ENCODE measurements around the gene UNC5CL. TPM values are rescaled to one million over a fixed set of nuclear protein-coding genes. Genes with fewer than 3 reads are reported as not detected.

Gene UNC5CL
- total RNA-seq, 1 experiment from 2014 or later: 5.5 TPM

DNA sequence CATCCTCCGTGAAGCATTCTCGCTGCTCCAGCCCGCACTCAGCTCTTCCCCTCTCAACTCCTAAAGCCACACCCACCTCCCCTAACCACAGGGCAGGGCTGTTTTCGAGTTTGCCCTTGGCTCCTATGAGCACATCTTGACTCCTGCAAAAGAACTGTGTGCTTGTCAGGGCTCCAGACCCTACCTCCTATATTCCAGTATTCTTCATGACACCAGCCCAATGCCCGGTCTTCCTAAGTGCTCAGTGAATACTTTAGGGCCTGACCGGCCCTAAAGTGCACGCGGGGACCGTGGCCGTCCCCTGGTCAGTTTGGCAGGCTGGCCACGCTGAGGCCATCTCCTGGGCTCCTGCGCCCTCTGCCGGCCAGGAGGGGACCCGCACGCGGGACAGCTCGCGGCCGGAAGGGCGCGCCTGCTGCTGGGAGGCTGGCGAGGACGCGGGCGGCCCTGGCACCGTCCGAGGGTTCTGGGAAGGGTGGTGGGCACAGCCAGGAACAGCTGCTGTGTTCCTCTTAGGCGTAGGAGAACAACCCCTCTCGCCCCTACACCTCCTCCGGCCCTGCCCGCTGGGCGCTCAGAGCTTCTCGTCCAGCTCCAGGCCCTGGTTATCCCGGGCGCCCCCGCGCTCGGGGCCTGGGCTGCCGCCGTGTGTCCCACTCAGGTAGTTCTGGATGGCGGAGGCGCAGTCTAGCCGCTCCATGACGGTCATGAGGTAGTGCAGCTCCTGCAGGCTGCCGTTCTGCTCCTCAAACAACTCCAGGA, 11.0 kb downstream of the UNC5CL start:
- H3K9me3 ChIP-seq: no peaks in the 10 kb centered on the region
- DNase-seq: peak in 1 of 2 experiments; percentile 44
- no TSS peak for BruUV-seq (replicated peaks)
- POLR2A ChIA-PET: no interaction called here
- Mint-ChIP-seq H3K9me3 (ENCODE audit: unreplicated experiment) (no peaks in the 10 kb centered on the region), H3K4me1 (ENCODE audit: low read depth, unreplicated experiment) (peaks cover 6% of the 10 kb centered on the region), H3K4me3 (ENCODE audit: unreplicated experiment) (peak overlapping the region; percentile 63), H3K36me3 (ENCODE audit: insufficient read depth, unreplicated experiment) (no peaks in the 10 kb centered on the region), H3K27me3 (ENCODE audit: insufficient read depth, unreplicated experiment) (no peaks in the 10 kb centered on the region), H3K27ac (ENCODE audit: unreplicated experiment) (no peak overlapping the region)
- 0 out of 2 replicates have a peak, but pooled peaks cover 4% of the 10 kb centered on the region for H3K4me1 ChIP-seq
- TF ChIP-seq, protein P1, sequence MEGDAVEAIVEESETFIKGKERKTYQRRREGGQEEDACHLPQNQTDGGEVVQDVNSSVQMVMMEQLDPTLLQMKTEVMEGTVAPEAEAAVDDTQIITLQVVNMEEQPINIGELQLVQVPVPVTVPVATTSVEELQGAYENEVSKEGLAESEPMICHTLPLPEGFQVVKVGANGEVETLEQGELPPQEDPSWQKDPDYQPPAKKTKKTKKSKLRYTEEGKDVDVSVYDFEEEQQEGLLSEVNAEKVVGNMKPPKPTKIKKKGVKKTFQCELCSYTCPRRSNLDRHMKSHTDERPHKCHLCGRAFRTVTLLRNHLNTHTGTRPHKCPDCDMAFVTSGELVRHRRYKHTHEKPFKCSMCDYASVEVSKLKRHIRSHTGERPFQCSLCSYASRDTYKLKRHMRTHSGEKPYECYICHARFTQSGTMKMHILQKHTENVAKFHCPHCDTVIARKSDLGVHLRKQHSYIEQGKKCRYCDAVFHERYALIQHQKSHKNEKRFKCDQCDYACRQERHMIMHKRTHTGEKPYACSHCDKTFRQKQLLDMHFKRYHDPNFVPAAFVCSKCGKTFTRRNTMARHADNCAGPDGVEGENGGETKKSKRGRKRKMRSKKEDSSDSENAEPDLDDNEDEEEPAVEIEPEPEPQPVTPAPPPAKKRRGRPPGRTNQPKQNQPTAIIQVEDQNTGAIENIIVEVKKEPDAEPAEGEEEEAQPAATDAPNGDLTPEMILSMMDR (IDR thresholded peaks at IDR 0.05; ENCODE audit: insufficient read depth in 1 of 2, low read depth in 1 of 2, low read length in 1 of 2, severe bottlenecking in 1 of 2, unreplicated experiment in 1 of 2): peak; percentile 29 to 46
- no peaks in the 10 kb centered on the region for H3K36me3 ChIP-seq (ENCODE audit: control insufficient read depth, insufficient read depth, low read length)
- CTCF ChIA-PET: interaction anchor here (0.7 to 1.1 kb wide), 2 partner anchors 12 to 20 kb away, joined by 3 read pairs; no protein-coding TSS in a partner anchor
- no peaks in the 10 kb centered on the region for H3K27me3 ChIP-seq (replicated peaks; ENCODE audit: control insufficient read depth, insufficient read depth, low read length)
- intact Hi-C loops (cut with micrococcal nuclease; ENCODE audit: unreplicated experiment): loop anchor here (5.0 kb wide), 1 partner anchor 39 kb away; no protein-coding TSS in a partner anchor
- no peak overlapping the region for H3K4me3 ChIP-seq (ENCODE audit: low read depth, low read length)

DNA sequence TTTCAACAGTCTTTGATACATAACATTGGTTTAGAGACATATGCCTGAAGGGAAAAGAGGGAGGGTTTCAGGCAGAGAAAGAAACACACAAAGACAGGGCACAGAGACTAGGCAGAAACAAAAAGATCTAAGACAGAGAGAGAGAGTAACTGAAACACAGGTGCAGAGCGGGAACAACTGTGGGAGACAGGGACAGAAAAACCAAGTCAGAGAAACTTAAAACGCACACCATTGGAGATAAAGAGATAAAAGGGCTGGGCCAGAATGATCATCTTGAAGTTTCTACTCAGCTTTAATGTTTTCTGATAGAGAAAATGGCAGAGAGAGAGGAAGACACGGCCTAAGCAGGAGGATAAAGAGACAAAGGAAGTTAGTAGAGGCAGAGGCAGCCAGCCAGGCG, 11.8 kb downstream of the UNC5CL start:
- no peaks in the 10 kb centered on the region for H3K27me3 ChIP-seq (replicated peaks; ENCODE audit: control insufficient read depth, insufficient read depth, low read length)
- DNase-seq: no peak
- H3K4me1 ChIP-seq: peaks cover 6% of the 10 kb centered on the region
- peak overlapping the region; percentile 63 for H3K4me3 Mint-ChIP-seq (ENCODE audit: unreplicated experiment)
- peaks cover 6% of the 10 kb centered on the region for H3K4me1 Mint-ChIP-seq (ENCODE audit: low read depth, unreplicated experiment)
- no peaks in the 10 kb centered on the region for H3K36me3 ChIP-seq (ENCODE audit: control insufficient read depth, insufficient read depth, low read length)
- no peak overlapping the region for H3K4me3 ChIP-seq (ENCODE audit: low read depth, low read length)
- BruUV-seq (replicated peaks): no TSS peak
- no peak overlapping the region for H3K27ac Mint-ChIP-seq (ENCODE audit: unreplicated experiment)
- H3K9me3 Mint-ChIP-seq (ENCODE audit: unreplicated experiment): no peaks in the 10 kb centered on the region
- TF ChIP-seq, protein P1 (IDR thresholded peaks at IDR 0.05; ENCODE audit: insufficient read depth in 1 of 2, low read depth in 1 of 2, low read length in 1 of 2, severe bottlenecking in 1 of 2, unreplicated experiment in 1 of 2): no peak
- POLR2A ChIA-PET: no interaction called here
- no peaks in the 10 kb centered on the region for H3K9me3 ChIP-seq
- CTCF ChIA-PET: no interaction called here
- intact Hi-C loops (cut with micrococcal nuclease; ENCODE audit: unreplicated experiment): loop anchor here (5.0 kb wide), 1 partner anchor 40 kb away; no protein-coding TSS in a partner anchor
- no peaks in the 10 kb centered on the region for H3K27me3 Mint-ChIP-seq (ENCODE audit: insufficient read depth, unreplicated experiment)
- H3K36me3 Mint-ChIP-seq (ENCODE audit: insufficient read depth, unreplicated experiment): no peaks in the 10 kb centered on the region

DNA sequence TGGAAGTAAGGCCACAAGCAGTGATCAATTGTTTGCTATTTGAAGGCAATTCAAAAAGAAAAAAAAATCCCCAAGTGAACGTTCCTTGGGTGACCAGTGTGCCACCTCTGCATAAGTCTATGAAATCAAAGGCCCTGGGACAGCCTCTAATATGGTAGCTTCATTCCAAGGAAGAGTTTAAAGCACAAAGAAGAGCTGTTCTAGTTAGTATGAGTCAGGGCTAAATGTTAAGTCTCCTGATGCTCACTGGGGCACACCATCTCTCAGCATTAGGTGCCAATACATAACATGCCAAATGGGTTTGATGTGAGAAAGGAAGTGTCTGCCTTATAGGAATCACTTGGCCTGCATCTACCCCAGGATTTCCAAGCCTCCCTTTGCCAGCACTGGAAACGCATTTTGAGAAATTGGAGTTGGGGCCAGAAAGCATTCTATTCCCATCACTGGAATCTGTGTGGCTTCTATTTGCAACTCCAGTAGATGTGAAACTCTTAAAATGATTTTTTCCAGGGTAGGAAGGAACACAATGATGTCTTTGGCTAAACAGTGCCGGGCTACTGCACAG, 13.0 kb downstream of the UNC5CL start:
- no peak overlapping the region for H3K27ac Mint-ChIP-seq (ENCODE audit: unreplicated experiment)
- ChIA-PET POLR2A (no interaction called here), CTCF (interaction anchor here (0.6 kb wide), 1 partner anchor 47 kb away, joined by 3 read pairs; no protein-coding TSS in a partner anchor)
- H3K4me1 Mint-ChIP-seq (ENCODE audit: low read depth, unreplicated experiment): peaks cover 6% of the 10 kb centered on the region
- H3K36me3 ChIP-seq (ENCODE audit: control insufficient read depth, insufficient read depth, low read length): no peaks in the 10 kb centered on the region
- H3K36me3 Mint-ChIP-seq (ENCODE audit: insufficient read depth, unreplicated experiment): no peaks in the 10 kb centered on the region
- BruUV-seq (replicated peaks): no TSS peak
- no peak overlapping the region for H3K4me3 ChIP-seq (ENCODE audit: low read depth, low read length)
- no peak for DNase-seq
- H3K9me3 Mint-ChIP-seq (ENCODE audit: unreplicated experiment): no peaks in the 10 kb centered on the region
- H3K9me3 ChIP-seq: no peaks in the 10 kb centered on the region
- no peaks in the 10 kb centered on the region for H3K27me3 Mint-ChIP-seq (ENCODE audit: insufficient read depth, unreplicated experiment)
- H3K4me1 ChIP-seq: peaks cover 14% of the 10 kb centered on the region
- intact Hi-C loops (cut with micrococcal nuclease; ENCODE audit: unreplicated experiment): loop anchor here (5.0 kb wide), 1 partner anchor 41 kb away; no protein-coding TSS in a partner anchor
- H3K4me3 Mint-ChIP-seq (ENCODE audit: unreplicated experiment): no peak overlapping the region
- TF ChIP-seq, protein P1 (IDR thresholded peaks at IDR 0.05; ENCODE audit: insufficient read depth in 1 of 2, low read depth in 1 of 2, low read length in 1 of 2, severe bottlenecking in 1 of 2, unreplicated experiment in 1 of 2): no peak
- no peaks in the 10 kb centered on the region for H3K27me3 ChIP-seq (replicated peaks; ENCODE audit: control insufficient read depth, insufficient read depth, low read length)
